GM19328 (cell line): ENCODE data around the gene PRDM16.

Experiments
- ATAC-seq: cut with Tn5 transposase; IDR thresholded peaks from one replicate; pipeline ENCODE4 v1.9.1; 2021; ENCODE audit warnings: mild to moderate bottlenecking, moderate library complexity; ENCODE audit not compliant: unreplicated experiment

PRDM16 gene

DNA sequence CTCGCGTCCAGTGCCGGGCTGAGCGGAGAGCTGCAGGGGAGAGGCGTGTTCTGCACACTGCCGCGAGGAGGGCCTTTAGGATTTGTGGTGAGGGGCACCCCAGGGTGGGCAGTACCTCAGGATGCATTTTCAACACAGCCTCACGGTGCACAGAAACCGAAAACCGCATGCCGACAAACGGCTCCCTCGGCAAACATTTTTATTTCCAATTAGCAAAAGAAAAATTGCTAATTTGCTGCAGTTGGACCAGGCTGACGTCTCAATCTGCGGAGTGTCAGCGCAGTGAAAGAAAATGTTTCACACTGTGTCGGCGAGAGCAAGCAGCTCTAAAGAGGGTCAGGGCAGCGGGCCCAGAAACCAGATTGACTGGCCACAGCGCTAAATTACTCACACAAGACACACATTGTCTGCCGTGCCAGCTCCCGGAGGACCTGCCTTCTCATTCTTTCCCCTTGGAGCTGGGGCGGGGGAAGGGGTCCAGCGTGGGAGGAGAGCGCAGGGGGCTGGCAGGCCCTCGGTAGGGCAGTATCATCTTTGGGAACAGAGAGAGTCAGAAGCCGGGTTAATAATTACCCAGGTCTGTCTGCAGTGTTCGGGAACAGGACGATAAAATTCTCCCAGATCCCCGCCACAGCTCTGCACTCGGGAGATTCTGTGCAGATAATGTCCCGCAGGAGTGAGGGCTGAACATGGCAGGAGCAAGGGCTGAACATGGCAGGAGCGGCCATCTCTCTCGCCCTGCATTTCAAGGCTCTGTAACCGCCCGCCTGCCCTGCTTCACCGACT is 150.2 kb downstream of the PRDM16 start:
- no peak for ATAC-seq

DNA sequence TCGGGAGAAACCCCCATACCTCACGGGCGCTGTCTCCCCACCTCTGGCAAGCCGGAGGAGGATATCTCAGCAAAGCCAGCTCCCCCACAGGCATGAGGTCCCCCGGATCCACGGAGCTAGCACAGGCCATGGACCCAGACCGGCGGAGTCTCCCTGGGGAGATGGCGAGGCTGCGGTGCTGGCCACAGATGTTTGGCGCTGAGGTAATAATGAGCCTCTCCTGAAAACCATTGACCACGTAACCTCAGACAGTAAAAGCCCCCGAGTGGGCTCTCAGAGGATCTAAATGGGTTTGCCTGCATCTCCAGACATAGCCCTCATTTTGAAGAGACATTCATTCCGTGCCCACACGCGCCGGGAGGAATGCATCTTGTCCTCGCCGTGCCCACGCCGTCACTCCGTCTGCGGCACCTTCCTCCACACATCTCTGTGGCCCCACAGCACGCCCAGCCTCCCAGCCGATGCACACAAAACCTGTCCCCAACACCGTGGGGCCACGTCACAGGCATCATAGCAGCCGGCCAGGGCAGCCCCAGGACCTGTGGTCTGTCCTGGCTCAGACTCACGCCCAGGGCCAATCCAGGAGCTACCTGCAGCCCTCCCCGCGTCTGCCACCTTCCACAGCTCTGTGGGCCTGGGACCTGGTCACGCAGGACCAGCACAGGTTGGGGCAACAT is 150.9 kb downstream of the PRDM16 start:
- ATAC-seq = no peak

- no peak for ATAC-seq
Measured at GRCh38 chr1:3221112-3222041, 152.4 kb downstream of the PRDM16 start.

DNA sequence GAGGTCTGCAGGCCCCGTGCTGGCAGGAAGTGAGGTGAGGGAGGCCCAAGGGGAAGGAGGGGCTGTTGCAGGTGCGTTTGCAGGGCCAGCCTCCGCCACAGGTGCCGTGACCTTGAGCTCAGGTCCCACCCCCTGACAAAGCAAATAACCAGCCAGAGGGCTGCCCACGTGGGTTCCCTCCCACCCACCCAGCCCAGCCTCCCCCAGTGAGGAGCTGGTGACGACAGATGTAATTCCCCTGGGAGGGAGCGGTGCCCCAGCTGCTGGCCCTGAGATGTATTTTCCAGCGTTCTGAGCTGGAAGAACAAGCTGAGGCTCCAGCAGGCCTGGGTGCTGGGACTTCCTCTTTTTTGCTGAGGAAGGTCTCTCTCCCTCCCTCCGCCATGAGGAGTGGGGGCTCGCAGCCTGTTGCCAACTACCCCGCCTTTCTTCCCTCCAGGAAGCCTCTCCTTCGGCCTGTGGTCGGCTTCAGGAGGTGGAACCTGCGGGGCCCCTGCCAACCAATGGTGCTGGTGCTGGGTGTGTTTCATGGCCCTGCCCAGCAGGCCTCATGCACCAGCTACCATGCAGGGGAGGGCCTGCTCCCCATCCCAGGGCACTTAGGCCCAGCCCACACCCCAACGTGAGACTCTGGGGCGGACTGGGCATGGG is 153.2 kb downstream of the PRDM16 start:
- ATAC-seq = no peak

- no peak for ATAC-seq
Measured at GRCh38 chr1:3225661-3226060, 156.7 kb downstream of the PRDM16 start.

DNA sequence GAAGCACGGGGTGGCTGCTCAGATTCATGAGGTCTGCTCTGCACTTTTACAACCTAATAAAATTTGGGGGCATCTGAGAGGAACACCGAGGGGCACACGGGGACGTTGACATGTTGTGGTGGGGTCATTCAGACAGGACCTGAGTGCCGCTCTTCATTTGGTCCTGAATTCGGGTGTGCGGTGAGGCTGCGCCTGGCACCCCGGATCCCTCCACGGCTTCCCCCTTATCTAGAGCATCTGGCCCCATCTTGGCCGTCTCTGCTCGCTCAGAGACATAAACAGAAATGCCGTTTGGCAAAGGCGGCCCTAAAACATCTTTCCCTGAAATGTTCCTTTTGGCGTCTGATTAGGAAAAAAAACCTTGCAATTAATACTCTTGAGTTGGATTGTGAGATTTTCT is 157.2 kb downstream of the PRDM16 start:
- no peak for ATAC-seq

DNA sequence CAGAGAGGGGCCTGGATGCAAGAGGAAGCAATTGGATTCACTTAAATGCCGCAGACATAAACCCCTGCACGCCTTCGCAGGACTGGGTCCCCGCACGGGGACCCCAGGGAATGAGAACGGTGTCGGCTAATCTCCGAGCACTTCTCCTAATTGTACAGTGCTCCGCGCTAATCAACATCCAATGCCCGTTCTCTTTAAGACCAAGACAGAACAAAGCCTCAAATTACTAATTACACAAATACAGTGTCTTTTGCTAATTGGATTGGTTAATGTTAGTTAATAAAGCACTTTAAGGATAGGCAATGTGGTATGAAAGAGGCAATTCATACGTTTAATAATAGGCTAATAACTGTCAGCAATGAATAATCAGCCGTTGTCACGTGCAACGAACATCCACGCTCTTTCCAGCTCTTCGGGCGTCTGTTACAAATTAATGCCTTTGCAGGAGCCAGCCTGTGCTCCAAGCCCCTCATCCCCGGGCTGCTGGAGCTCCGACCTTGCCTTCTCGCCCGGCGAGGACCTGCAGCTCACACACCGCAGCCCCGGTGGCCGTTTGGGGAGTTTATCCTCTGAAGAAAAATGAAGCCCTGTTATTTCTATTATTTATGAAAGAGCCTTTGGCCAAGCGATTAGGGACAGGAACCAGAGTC is 157.8 kb downstream of the PRDM16 start:
- ATAC-seq = no peak

DNA sequence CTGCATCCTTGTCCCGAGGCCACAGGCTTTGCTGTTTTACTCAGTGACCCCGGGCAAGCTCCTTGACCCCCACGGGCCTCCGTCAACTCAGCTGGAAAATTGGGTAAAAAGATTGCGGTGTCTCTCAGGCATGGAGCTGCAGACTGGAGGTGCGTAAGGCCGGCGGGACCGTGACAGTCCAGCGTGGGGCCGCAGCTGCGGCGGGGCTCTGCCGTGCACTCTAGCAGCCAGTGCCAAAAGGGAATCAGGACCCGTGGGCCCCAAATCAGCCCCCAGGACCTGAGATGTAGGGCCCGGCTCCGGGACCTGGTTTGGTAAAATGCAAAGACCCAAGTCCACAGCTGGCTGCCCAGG is 158.3 kb downstream of the PRDM16 start:
- ATAC-seq = no peak

- ATAC-seq = no peak
Measured at GRCh38 chr1:3227893-3228292, 158.9 kb downstream of the PRDM16 start.

GRCh38 chr1:3229081-3229725 is 160.2 kb downstream of the PRDM16 start:
- no peak for ATAC-seq

DNA sequence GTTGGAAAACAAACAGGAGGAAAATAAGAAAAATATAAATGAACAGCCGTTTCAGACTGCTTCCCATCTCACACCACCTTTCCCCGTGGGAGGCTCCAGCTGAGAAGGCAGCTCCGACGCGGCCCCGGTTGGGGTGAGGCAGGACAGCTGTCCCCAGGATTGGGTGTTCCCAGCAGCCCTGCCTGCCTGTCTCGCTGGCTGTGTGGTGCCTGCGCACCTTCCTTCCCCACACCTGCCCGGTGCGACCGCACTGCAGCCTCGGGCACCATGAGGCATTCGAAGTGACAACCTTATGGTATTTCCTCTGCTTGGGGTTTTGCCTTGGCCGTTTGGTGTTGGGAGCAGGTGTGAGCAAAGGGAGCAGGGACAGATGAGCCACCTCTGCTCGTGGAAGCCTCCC is 161.6 kb downstream of the PRDM16 start:
- ATAC-seq = no peak

- ATAC-seq = no peak
Measured at GRCh38 chr1:3231245-3231644, 162.2 kb downstream of the PRDM16 start.

DNA sequence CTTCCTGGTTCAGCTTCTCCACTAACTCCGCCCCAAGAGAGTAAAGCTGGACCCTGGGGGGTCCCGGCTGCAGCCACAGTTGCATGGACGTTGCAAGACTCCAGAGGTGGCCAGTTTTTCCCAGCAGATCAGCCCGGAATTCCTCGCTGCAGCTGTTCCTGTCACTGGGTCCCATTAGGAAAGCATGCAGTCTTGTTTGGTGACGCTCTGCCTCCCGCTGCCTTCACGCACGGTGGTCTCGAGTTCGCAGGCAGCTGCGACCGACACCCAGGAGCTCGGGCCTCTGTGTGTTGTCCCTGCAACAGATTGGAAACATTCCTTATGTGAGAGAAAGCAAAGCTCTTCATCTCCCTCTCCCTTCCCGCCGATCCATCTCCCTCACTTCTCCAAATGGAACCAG is 162.8 kb downstream of the PRDM16 start:
- ATAC-seq = no peak

DNA sequence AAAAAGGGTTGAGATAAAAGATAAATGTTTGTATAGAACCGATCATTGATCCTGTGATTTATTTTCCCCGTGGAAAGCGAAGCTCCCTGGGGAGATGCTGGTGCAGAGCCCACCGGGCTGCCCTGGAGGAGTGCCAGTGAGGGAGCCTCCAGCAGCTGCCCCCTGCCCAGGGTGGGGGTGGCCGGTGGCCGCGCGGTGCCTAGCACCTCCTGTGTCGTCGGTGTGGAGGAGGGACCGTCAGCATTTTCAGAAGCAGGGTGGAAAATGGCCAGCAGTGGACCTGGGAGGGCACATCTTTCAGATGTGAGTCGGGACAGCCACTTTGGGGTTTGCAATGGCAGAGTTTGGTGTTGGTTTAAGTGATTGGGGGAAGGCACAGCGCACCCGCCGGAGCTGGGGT is 164.0 kb downstream of the PRDM16 start:
- no peak for ATAC-seq

DNA sequence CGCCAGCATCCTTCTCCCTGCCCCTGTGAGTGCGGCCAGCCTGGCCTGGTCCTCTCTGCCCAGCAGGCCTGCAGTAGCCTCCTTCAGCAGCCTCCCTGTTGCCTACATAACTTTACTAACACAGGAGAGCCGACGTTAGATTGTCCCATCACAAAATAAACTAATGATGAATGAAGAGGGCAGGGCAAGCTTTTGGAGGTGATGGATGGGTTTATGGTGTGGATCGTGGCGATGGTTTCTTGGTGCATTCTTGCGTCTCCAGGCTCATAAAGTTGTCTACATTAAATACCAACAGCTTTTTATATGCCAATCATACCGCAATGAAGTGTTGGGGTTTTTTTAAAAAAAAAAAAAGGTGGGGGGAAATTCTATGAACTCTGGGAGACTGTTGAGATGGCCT is 164.5 kb downstream of the PRDM16 start:
- no peak for ATAC-seq

DNA sequence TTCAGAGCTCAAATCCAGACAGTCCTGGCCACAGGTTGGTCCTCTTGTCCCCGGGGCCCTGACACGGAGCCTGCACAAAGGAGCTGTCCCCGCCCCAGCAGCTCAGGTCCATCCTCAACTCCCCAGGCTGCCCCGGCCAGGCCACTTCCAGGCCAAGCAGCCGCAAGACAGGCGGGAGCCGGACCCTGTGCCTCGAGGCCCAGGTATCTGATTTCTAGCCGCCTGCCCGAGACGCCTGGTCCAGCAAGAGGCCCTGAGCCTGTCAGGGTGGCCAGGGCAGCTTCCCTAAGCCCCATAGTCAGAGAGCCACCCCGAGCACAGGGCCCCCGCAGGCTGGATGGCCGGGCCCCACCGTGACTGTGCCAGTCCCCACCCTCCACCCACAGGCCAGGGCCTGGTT is 165.3 kb downstream of the PRDM16 start:
- ATAC-seq = no peak

DNA sequence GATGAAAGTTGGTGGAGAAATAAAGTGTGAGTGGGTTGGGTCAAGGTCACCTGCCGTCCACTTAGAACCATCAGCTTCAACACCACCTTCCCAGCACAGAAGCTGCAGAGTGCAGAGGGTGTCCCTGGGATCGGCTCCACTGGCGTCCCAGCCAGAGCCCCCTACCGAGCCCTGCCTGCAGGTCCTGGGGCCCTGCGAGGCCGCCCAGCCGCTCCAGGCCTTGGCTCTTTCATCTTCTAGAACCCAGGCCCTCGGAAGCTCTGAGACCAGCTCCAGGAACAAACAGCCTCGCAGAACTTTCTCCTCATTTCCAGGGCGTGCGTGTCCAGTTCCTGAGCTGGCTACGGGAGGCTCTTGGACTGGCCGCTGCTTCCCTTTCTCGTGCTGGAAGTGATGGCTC is 166.0 kb downstream of the PRDM16 start:
- ATAC-seq = no peak

DNA sequence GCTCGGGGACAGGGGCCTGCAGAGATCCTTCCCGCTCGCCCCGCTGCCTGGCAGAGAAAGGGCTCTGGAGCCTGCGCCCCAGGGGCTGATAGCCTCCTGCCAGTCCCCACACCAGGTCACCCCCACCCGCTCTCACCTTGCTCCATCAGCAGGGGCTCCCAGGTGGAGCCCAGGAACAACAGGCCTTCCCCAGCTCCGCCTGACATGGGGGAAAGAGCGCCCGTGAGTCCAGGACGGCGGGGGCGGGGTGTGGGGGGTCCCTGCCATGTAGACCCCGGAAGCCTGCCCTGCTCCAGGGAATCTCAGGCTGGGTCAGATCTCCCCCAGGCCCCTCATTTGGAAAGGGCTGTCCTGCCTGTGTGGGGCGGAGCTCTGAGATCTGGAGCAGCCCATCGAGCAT is 166.5 kb downstream of the PRDM16 start:
- ATAC-seq = no peak

- no peak for ATAC-seq
Measured at GRCh38 chr1:3236361-3236760, 167.4 kb downstream of the PRDM16 start.

DNA sequence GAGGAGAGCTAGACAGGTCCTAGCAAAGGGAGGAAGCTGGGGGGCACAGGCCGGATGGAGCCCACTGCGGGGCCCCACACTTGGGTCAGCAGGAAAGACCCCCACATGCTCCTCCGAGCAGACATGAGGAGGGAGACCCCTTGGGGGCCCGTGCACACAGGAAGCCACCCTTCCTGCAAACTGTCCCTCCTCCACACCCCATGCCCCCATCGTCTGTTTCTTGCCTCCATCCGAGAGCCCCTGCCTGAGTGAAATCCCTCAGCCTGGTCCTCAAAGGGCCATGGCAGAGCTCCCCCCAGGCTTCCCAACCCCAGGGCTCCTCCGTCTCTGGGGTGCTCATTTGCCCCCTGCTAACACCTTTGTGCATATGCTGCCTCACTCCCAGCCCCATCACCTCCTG is 168.0 kb downstream of the PRDM16 start:
- no peak for ATAC-seq
